ENCODE measurements around the gene ASCC3. TPM values are rescaled to one million over a fixed set of nuclear protein-coding genes. Genes with fewer than 3 reads are reported as not detected.
A peak's percentile ranks its signal among the peaks of the same experiment; 100 is the strongest.

Gene ASCC3
- total and polyA plus RNA-seq, 5 experiments from 2014 or later, result 18.0 to 42.3 (median 24.6) TPM

- POLR2A ChIA-PET, result no interaction called here
- H3K36me3 Mint-ChIP-seq, result no peaks in the 10 kb centered on the region
- no peak for ATAC-seq
- peaks cover 0 to 2% (median 0%) of the 10 kb centered on the region in 9 donors for H3K9me3 Mint-ChIP-seq
- peaks cover 13 to 55% (median 20%) of the 10 kb centered on the region in 5 donors for H3K27me3 Mint-ChIP-seq
- no peak overlapping the region for H3K27ac Mint-ChIP-seq
- DNase-seq, result no peak
- no peaks in the 10 kb centered on the region for H3K4me1 Mint-ChIP-seq
- no peak overlapping the region for H3K4me3 Mint-ChIP-seq
These were observed 401.7 kb downstream of the ASCC3 start for GRCh38 chr6:100479179-100480035.

GRCh38 chr6:100475554-100476320 lies 405.4 kb downstream of the ASCC3 start:
- Mint-ChIP-seq H3K4me3 (no peak overlapping the region), H3K36me3 (peaks cover 0 to 5% (median 0%) of the 10 kb centered on the region in 3 donors)
- POLR2A ChIA-PET, result no interaction called here

DNA sequence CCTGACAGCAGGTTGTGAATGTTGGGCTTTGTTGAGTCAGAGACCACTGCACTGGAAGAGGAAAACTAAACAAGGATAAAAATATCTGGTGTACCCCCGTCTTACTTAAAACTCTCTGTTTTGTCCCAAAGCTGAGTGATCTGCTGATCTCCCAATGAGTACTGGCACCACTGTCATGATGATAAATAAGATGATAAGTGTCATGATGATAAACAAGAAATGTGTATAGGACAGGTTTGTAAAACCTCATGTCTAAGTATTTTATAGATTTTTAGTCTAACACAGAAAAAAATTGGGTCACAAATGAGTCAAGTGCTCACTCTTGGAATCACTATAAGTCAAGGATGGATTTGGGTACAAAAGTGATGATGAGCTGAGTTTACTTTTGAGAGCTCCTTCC lies 407.9 kb downstream of the ASCC3 start:
- H3K4me1 Mint-ChIP-seq, result peaks cover 0 to under 1% (median 0%) of the 10 kb centered on the region in 4 donors
- H3K27ac Mint-ChIP-seq, result no peak overlapping the region
- peaks cover 0 to 12% (median 0%) of the 10 kb centered on the region in 3 donors for H3K36me3 Mint-ChIP-seq
- H3K4me3 Mint-ChIP-seq, result no peak overlapping the region
- peaks cover 0 to 10% (median 1%) of the 10 kb centered on the region in 9 donors for H3K9me3 Mint-ChIP-seq
- POLR2A ChIA-PET, result no interaction called here
- DNase-seq (no peak), ATAC-seq (no peak)
- peaks cover 29 to 72% (median 50%) of the 10 kb centered on the region in 5 donors for H3K27me3 Mint-ChIP-seq

More at GRCh38 chr6:100475554-100476320, 405.4 kb downstream of the ASCC3 start:
- DNase-seq (no peak), ATAC-seq (no peak)
- H3K4me1 Mint-ChIP-seq, result no peaks in the 10 kb centered on the region
- H3K9me3 Mint-ChIP-seq, result peaks cover 0 to 2% (median 0%) of the 10 kb centered on the region in 9 donors
- H3K27me3 Mint-ChIP-seq, result peaks cover 25 to 55% (median 38%) of the 10 kb centered on the region in 5 donors
- no peak overlapping the region for H3K27ac Mint-ChIP-seq

DNA sequence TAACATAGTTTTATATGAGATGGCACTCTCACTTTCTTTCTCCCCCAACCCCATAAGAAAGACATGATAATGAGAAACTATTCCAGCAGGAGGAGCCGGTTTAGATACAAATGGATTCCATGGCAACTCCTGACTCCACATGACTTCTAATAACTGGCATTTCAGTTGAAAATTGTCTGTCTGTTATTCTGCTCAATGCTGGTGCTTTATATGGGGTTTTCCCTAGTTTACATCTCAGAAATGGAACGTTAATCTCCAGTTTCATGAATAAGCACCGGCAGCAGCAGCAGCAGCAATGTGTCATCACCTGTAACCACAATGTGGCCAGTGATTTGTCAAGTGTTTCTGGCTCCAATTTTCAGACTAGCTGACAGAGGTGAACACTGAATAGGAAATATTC lies 408.5 kb downstream of the ASCC3 start:
- Mint-ChIP-seq H3K9me3 (peaks cover 0 to 16% (median 6%) of the 10 kb centered on the region in 9 donors), H3K36me3 (peaks cover 0 to 17% (median 0%) of the 10 kb centered on the region in 3 donors), H3K4me3 (no peak overlapping the region), H3K27me3 (peaks cover 34 to 73% (median 55%) of the 10 kb centered on the region in 5 donors), H3K4me1 (peaks cover 2 to 5% (median 4%) of the 10 kb centered on the region in 4 donors), H3K27ac (no peak overlapping the region)
- no peak for ATAC-seq
- no peak for DNase-seq
- POLR2A ChIA-PET, result no interaction called here

- no peak for DNase-seq
- H3K36me3 Mint-ChIP-seq, result peaks cover 3 to 17% (median 4%) of the 10 kb centered on the region in 3 donors
- H3K27me3 Mint-ChIP-seq, result peaks cover 42 to 80% (median 52%) of the 10 kb centered on the region in 5 donors
- no peak overlapping the region for H3K4me3 Mint-ChIP-seq
- no peak for ATAC-seq
- peaks cover 0 to 36% (median 14%) of the 10 kb centered on the region in 9 donors for H3K9me3 Mint-ChIP-seq
- POLR2A ChIA-PET, result no interaction called here
- H3K27ac Mint-ChIP-seq, result no peak overlapping the region
- H3K4me1 Mint-ChIP-seq, result peaks cover 7 to 19% (median 12%) of the 10 kb centered on the region in 4 donors
These were observed 410.6 kb downstream of the ASCC3 start for GRCh38 chr6:100470422-100471120.

DNA sequence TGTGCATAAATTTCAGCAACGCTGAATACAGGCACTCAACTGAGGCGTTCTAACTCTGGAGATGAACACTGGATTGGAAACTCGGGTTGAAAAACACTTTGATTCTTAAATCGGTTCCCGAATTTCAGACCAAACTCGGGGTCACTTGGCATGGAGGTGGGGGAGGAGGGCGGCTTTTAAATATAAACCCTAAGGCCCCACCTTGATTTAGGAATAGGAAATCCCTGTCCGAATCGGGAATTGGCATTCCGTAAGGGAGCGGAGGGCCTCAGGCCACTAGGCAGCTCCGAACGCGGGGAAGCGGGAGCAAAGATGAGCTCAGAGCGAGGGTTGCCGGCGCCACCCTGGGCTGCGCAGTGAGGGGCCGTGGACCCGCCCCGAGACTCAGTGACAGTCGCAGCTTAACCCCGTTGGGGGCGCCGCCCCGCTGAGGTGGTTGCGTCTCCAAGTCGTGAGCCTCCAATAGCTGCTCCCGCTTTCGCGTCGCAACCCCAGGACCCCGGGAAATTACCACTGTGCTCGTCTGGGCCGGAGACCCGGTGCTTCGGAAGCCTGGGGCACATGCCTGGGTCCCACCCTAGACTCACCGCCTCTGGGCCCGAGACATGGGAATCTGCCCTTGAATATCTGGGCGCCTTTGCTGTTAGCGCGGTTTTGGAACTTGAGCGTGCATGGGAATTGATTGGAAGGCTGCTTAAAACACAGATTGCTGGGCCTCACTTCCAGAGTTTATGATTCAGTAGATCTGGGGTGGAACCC lies 411.8 kb downstream of the ASCC3 start:
- POLR2A ChIA-PET, result no interaction called here
- H3K9me3 Mint-ChIP-seq, result peaks cover 0 to 40% (median 17%) of the 10 kb centered on the region in 9 donors
- no peak overlapping the region for H3K27ac Mint-ChIP-seq
- H3K36me3 Mint-ChIP-seq, result peaks cover 6 to 17% (median 7%) of the 10 kb centered on the region in 3 donors
- no peak for DNase-seq
- H3K4me3 Mint-ChIP-seq, result no peak overlapping the region
- H3K27me3 Mint-ChIP-seq, result peaks cover 41 to 80% (median 58%) of the 10 kb centered on the region in 5 donors
- H3K4me1 Mint-ChIP-seq, result peaks cover 8 to 25% (median 18%) of the 10 kb centered on the region in 4 donors
- ATAC-seq, result no peak

DNA sequence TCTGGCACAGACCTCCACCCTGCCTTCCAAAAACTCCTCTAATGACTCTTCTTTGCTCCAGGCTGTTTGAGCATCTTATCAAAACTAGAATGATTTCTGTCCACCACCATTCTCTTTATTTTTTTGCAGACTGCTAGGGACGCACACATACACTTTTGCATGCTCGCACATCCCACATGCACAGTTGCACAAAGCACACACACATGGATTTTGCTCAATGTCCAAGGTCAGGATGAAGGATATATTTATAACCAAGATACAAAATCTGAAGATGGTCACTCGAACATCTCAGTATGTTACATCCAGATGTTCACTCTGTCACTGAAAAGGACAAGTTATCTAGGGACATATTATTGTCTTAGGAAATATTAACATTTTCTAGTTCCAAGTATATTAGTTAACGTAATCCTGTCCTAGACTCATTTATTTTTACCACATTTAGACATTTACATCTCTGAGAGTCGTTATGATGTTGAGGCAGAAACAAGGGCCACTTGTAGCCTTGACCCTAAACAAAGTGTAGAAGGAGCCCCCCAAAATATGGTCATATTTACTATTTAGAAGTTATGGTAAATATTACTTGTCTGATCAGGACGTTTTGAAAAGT lies 413.0 kb downstream of the ASCC3 start:
- Mint-ChIP-seq H3K36me3 (peaks cover 6 to 24% (median 10%) of the 10 kb centered on the region in 3 donors), H3K9me3 (peaks cover 0 to 51% (median 21%) of the 10 kb centered on the region in 9 donors), H3K4me3 (peak overlapping the region in 5 of 10 donors; percentile 3 to 45 (median 22)), H3K27ac (peak overlapping the region in 2 of 10 donors; percentile 32 to 51), H3K4me1 (peaks cover 8 to 27% (median 20%) of the 10 kb centered on the region in 4 donors), H3K27me3 (peaks cover 31 to 77% (median 58%) of the 10 kb centered on the region in 5 donors)
- no peak for ATAC-seq
- POLR2A ChIA-PET, result no interaction called here
- no peak for DNase-seq

DNA sequence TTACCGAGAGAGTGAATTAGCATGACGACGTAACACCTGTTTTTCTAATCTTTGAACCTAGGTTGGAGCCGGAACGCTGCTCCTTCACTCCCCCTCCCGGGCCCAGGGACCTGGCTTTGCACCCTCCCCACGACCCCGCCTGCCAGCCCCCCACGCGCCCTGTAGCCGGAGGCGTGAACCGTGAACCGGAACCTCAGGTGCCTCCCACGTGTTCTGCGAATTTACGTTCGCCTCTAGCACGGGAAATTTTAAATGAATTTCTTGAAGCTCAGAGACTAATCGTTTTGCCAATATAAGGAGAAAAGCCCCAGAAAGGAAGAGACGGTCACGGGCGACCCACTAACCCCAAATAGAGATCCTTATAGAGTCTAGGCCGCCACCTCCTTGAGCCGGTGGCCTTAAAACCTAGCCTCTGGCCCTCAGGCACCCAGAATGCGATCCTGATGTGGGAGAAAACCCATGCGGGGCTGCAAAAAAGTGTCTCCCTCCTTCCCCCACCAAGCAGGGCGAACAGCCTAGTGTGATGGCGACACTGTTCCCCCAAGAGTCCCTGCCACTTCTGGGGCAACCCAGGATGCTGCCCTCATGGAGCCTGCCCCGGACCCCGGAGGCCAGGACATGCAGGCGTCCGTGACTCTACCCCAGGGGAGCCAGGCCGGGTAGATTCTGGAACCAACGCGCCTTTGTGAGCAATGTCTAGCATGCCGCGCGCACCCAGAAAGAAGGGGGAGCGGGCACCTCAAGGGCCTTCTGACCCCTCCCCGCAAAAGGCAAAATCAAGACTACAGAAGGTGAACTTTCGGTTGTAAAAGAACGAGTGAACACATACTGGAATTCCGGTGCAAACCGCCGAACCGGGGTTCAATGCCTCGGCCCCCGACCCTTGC lies 413.8 kb downstream of the ASCC3 start:
- DNase-seq, result no peak
- H3K27me3 Mint-ChIP-seq, result peaks cover 31 to 79% (median 62%) of the 10 kb centered on the region in 5 donors
- peak overlapping the region in 6 of 10 donors; percentile 3 to 52 (median 45) for H3K4me3 Mint-ChIP-seq
- POLR2A ChIA-PET, result no interaction called here
- H3K9me3 Mint-ChIP-seq, result peaks cover 3 to 57% (median 21%) of the 10 kb centered on the region in 9 donors
- no peak for ATAC-seq
- peaks cover 6 to 32% (median 10%) of the 10 kb centered on the region in 3 donors for H3K36me3 Mint-ChIP-seq
- peaks cover 8 to 27% (median 20%) of the 10 kb centered on the region in 4 donors for H3K4me1 Mint-ChIP-seq
- H3K27ac Mint-ChIP-seq, result peak overlapping the region in 1 of 10 donors; percentile 71

- Mint-ChIP-seq H3K27me3 (peaks cover 25 to 82% (median 63%) of the 10 kb centered on the region in 5 donors), H3K27ac (peak overlapping the region in 2 of 10 donors; percentile 4 to 71), H3K9me3 (peaks cover 4 to 65% (median 26%) of the 10 kb centered on the region in 9 donors), H3K36me3 (peaks cover 8 to 37% (median 10%) of the 10 kb centered on the region in 3 donors), H3K4me1 (peaks cover 10 to 27% (median 23%) of the 10 kb centered on the region in 4 donors), H3K4me3 (peak overlapping the region in 7 of 10 donors; percentile 7 to 64 (median 47))
- POLR2A ChIA-PET, result no interaction called here
- no peak for DNase-seq
- no peak for ATAC-seq
These were observed 414.6 kb downstream of the ASCC3 start for GRCh38 chr6:100466410-100467128.

Data from naive thymus-derived CD8-positive, alpha-beta T cell (primary cell).